ENCODE measurements around the gene RANBP1. TPM values are rescaled to one million over a fixed set of nuclear protein-coding genes. Genes with fewer than 3 reads are reported as not detected.

The RANBP1 gene
- total RNA-seq, 1 donor: 191 TPM

DNA sequence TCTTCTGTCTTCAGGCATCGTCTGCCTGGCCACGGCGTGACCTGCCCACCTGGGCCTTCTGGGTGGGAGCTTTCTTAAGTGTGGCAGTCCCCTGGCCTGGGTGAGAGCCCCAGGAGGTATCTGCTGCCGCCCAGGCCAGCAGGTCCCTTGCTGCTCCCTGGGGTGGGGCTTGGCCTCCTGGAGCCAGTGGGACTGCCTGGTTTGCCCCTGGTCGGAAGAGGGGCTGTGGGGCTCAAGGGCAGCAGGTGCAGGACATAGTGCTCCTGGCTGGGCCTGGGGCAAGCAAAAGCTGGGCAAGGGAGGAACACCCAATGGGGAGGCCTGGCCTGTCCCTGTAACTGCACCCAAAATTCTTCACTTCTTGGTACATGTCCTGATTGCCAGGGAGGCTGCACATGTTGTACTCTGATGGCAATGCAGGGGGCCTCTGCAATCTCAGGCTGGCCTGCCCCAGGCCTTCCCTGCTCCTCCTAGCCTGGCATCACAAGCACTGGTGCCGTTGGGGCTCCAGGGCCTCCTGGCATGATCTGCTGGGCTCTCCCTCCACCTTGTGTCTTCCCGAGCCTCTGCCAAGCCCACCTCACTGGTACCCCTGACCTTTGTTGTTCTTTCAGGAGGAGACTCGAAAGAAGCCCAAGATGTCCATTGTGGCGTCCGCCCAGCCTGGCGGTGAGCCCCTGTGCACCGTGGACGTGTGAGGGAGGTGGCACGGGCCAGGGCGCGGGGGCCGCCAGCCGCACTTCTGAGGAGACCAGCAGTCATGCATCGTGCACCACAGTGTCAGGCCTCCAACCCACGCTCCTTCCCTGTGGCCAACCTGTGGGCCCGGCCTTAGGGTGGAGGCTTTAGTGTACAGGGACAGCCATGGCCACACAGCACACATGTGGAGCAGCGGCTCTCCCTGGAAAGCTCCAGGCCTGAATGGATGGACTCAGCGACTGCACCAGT, 6.2 kb upstream of the RANBP1 start:
- TF ChIP-seq, protein P1, sequence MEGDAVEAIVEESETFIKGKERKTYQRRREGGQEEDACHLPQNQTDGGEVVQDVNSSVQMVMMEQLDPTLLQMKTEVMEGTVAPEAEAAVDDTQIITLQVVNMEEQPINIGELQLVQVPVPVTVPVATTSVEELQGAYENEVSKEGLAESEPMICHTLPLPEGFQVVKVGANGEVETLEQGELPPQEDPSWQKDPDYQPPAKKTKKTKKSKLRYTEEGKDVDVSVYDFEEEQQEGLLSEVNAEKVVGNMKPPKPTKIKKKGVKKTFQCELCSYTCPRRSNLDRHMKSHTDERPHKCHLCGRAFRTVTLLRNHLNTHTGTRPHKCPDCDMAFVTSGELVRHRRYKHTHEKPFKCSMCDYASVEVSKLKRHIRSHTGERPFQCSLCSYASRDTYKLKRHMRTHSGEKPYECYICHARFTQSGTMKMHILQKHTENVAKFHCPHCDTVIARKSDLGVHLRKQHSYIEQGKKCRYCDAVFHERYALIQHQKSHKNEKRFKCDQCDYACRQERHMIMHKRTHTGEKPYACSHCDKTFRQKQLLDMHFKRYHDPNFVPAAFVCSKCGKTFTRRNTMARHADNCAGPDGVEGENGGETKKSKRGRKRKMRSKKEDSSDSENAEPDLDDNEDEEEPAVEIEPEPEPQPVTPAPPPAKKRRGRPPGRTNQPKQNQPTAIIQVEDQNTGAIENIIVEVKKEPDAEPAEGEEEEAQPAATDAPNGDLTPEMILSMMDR (IDR thresholded peaks at IDR 0.05; ENCODE audit: insufficient read depth, low read length): no peak
- H3K4me3 ChIP-seq (ENCODE audit: low read depth, low read length): no peak overlapping the region
- DNase-seq (ENCODE audit: low read depth): no peak

DNA sequence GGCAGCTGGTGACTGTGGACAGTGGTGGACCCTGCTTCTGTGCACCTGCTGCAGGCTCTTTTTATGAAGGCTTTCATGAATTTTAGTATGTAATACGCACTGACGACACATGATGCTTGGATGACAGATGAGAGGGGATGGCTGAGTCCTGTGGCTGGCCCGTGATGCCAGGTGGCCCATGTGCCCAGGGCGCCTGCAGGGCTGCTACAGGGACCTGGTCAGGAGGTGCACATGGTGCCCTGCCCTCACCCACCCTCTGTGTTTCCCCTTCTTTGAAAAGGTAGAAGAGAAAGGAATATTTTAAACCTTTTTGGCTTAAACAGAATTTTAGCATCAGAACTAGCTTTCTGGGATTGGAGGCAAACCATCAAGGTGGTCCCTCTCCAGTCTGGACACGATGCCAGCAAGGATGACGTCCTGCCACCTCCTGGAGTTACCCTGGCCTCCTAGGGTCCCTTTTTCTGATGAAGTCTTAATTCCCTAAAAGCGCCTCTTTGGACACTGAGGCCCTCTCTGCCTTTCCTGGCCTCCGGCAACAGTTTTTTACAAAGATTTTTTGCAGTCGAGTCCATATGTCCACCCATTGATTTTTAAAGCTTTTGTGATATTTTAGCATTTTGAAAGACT, 5.4 kb upstream of the RANBP1 start:
- TF ChIP-seq, protein P1 (IDR thresholded peaks at IDR 0.05; ENCODE audit: insufficient read depth, low read length): no peak
- H3K4me3 ChIP-seq (ENCODE audit: low read depth, low read length): no peak overlapping the region
- DNase-seq (ENCODE audit: low read depth): no peak

DNA sequence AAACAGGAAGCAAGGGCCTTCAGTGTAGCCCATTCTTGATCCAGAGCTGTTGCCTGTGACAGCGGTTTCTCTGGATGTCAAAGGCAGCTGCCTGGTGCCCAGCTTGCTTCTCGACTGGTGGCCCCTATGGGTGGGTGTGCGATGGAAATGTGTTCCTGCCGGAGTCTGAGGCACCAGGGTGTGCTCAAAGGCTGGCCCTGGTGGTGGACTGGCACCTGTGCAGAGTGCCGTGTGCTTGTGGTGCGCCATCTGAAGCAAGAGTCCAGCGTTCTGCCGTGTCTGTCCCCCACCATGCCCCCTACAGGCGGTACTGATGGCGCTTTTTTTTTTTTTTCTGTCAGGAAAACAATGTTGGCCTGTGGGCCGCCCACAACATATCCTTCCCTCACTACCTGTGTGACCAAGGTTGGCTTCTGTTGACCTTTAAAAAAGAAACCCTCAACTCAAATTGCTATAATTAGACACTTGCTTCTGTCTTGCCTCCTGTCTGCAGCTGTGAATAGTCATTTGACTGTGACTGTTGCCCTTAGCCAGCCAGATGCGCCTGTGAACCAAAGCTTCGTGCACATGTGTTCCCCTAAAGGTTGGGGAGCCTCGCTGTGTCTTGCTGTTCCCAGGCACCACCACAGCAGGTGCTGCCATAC, 4.7 kb upstream of the RANBP1 start:
- TF ChIP-seq, protein P1 (IDR thresholded peaks at IDR 0.05; ENCODE audit: insufficient read depth, low read length): peak; percentile 34
- DNase-seq (ENCODE audit: low read depth): no peak
- no peak overlapping the region for H3K4me3 ChIP-seq (ENCODE audit: low read depth, low read length)

DNA sequence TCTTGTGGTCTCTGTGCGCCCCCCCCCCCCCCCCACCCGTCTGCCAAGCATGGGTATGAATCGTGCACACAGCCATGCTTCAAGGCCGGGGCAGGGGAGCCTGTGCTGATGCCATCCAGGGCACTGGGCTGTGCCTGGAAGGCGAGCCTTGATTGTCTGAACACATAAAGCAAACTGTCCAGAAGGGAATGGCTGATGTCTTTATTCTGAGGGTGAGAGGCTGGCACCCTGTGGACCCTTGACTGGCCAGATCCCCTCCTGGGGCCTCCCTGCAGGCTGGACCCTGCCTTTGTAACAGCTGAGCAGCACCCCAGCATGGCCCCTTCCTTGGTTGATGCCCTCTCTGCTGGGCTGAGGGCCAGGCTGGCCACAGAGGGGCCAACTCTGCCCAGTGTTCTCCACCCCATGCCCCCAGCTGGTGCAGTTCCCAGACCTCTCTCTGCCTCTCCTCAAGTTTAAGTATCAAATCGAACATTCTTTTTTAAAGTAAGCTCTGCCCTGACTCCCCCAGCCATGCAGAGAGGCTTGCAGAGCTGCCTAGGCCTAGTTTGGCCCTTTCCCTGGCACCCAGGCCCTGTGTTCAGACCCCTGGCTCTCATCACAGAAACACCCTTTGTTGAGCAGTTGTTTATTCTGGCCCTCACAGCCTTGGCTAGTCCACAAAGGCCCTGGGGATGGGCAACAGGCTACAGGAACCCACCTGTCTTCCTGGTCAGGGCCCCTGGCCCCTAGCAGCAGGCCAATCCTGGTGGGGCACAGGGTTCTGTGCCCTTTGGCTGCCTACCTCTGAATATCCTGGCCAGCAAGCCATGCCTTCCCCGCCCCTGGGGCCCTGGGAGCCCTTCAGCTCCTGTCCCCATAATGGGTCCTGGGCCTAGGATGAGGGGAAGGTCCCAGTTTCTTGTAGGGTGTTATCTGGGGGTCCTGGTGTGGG, 3.9 kb upstream of the RANBP1 start:
- TF ChIP-seq, protein P1 (IDR thresholded peaks at IDR 0.05; ENCODE audit: insufficient read depth, low read length): no peak
- H3K4me3 ChIP-seq (ENCODE audit: low read depth, low read length): no peak overlapping the region
- DNase-seq (ENCODE audit: low read depth): no peak

DNA sequence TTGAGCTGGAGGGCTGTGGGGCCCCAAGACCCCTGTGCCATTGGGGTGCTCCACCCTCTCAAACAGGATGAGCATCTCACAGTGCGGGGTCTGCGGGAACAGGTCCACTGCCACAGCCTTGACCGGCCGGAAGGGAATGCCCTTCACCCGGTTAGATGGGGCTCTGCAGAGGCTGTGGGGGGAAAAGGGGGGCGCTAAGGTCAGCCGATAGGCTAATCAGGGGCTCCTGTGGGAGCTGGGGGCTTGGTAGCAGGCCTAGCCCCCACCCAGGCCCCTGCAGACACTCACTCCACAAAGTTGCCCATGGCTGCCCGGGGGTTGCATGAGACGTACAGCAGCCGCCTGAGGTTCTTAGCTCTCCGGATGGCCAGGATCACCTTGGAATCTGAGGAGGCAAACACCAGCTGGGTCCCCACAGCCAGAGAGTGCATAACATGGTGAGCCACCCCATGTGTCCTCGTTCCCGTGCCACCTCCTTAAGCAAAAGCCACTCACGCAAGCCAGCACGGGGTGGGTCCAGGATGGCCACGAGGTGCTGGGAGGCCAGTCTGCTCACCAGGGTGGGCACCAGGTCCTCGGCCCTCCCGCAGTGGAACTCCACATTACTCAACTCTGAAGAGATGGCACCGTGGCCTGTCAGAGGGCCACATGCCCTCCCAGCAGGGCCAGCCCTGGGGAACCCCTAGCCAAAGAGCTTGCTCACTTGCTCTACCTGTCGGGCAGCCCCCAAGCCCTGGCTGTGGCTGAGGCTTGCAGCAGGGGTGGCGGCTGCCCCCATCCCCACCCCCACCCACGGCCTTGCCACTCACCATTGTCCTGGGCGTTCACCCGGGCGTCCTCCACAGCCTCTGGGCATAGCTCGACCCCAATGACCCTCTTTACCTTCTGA, 3.0 kb upstream of the RANBP1 start:
- TF ChIP-seq, protein P1 (IDR thresholded peaks at IDR 0.05; ENCODE audit: insufficient read depth, low read length): no peak
- DNase-seq (ENCODE audit: low read depth): no peak
- H3K4me3 ChIP-seq (ENCODE audit: low read depth, low read length): no peak overlapping the region
